Activated gamma-delta T cell treated with Interleukin-2 at 50 U/mL for 16 hours (primary cell): ENCODE measurements around the gene TULP1.

ENCODE experiments used
- DNase-seq: peaks from one replicate; pipeline ENCODE4 v3.0.0-alpha.2; 2020

TULP1 gene

GRCh38 chr6:35496036-35496840 is 16.5 kb downstream of the TULP1 start:
- DNase-seq = no peak

- DNase-seq = no peak
Measured at GRCh38 chr6:35495258-35496035, 17.2 kb downstream of the TULP1 start.

- no peak for DNase-seq
Measured at GRCh38 chr6:35494161-35494563, 18.5 kb downstream of the TULP1 start.

GRCh38 chr6:35493307-35493983 is 19.3 kb downstream of the TULP1 start:
- DNase-seq = no peak

GRCh38 chr6:35492974-35493284 is 19.8 kb downstream of the TULP1 start:
- DNase-seq = no peak

- no peak for DNase-seq
Measured at GRCh38 chr6:35492258-35492973, 20.3 kb downstream of the TULP1 start.

GRCh38 chr6:35491558-35492257 is 21.0 kb downstream of the TULP1 start:
- DNase-seq = no peak

GRCh38 chr6:35490821-35491557 is 21.7 kb downstream of the TULP1 start:
- no peak for DNase-seq

GRCh38 chr6:35489995-35490791 is 22.5 kb downstream of the TULP1 start:
- no peak for DNase-seq

- no peak for DNase-seq
Measured at GRCh38 chr6:35489066-35489465, 23.6 kb downstream of the TULP1 start.

GRCh38 chr6:35488517-35488862 is 24.2 kb downstream of the TULP1 start:
- no peak for DNase-seq

- DNase-seq = no peak
Measured at GRCh38 chr6:35487658-35488516, 24.8 kb downstream of the TULP1 start.

- no peak for DNase-seq
Measured at GRCh38 chr6:35486005-35486925, 26.4 kb downstream of the TULP1 start.

GRCh38 chr6:35485402-35485877 is 27.3 kb downstream of the TULP1 start:
- DNase-seq = no peak

GRCh38 chr6:35484921-35485392 is 27.7 kb downstream of the TULP1 start:
- no peak for DNase-seq

- no peak for DNase-seq
Measured at GRCh38 chr6:35483893-35484645, 28.6 kb downstream of the TULP1 start.

- DNase-seq = no peak
Measured at GRCh38 chr6:35483490-35483889, 29.2 kb downstream of the TULP1 start.

GRCh38 chr6:35483062-35483461 is 29.6 kb downstream of the TULP1 start:
- no peak for DNase-seq
